Activated T-cell treated with anti-CD3 and anti-CD28 coated beads, Interleukin-2, amount 50 U/mL, for 24 hours (primary cell): ENCODE results near the gene SPINK5.

ENCODE experiments used
- DNase-seq: peaks from one replicate; pipeline ENCODE4 v3.0.0-alpha.2; 2020
- H3K27ac Mint-ChIP-seq: 2 replicates; pipeline ENCODE4 v1.8.0; 2020; ENCODE audit warnings: mild to moderate bottlenecking, mixed read lengths
- H3K27me3 Mint-ChIP-seq: 2 replicates; pipeline ENCODE4 v1.8.0; 2020; ENCODE audit warnings: mixed read lengths
- H3K36me3 Mint-ChIP-seq: 2 replicates; pipeline ENCODE4 v1.8.0; 2020; ENCODE audit warnings: low read depth, mixed read lengths
- H3K4me1 Mint-ChIP-seq: 2 replicates; pipeline ENCODE4 v1.8.0; 2020; ENCODE audit warnings: low read depth, mixed read lengths
- H3K4me3 Mint-ChIP-seq: 2 replicates; pipeline ENCODE4 v1.8.0; 2020; ENCODE audit warnings: mild to moderate bottlenecking, moderate library complexity, mixed read lengths
- H3K9me3 Mint-ChIP-seq: 2 replicates; pipeline ENCODE4 v1.8.0; 2020; ENCODE audit warnings: mixed read lengths

Gene SPINK5

GRCh38 chr5:148141645-148142044, 77.9 kb downstream of the SPINK5 start:
- Mint-ChIP-seq H3K27me3 (peaks cover 12% of the 10 kb centered on the region), H3K27ac (no peak overlapping the region), H3K36me3 (no peaks in the 10 kb centered on the region), H3K9me3 (no peaks in the 10 kb centered on the region), H3K4me3 (no peak overlapping the region), H3K4me1 (no peaks in the 10 kb centered on the region)
- no peak for DNase-seq

- H3K9me3 Mint-ChIP-seq = no peaks in the 10 kb centered on the region
- no peak overlapping the region for H3K4me3 Mint-ChIP-seq
These were observed 82.1 kb downstream of the SPINK5 start for GRCh38 chr5:148145916-148146315.

DNA sequence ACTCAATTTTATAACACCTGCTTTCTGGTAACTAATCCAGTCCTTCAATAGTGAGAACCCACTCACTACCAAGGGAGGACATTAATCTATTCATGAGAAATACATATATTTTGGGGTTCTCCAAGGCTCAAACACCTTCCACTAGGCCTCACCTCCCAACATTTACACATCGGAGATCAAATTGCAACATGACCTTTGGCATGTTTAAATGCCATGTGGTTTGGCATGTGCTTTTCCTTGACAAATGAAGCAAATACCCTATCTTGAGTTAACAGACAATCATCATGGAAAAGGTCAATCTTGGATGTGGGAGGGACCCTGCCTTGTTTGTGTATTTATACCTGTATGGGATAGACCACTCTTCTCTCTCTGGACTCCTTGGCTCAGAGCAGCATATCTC, 82.7 kb downstream of the SPINK5 start:
- H3K27ac Mint-ChIP-seq = no peak overlapping the region
- H3K4me3 Mint-ChIP-seq = no peak overlapping the region
- H3K27me3 Mint-ChIP-seq = peaks cover 11% of the 10 kb centered on the region
- H3K9me3 Mint-ChIP-seq = no peaks in the 10 kb centered on the region
- H3K4me1 Mint-ChIP-seq = no peaks in the 10 kb centered on the region
- H3K36me3 Mint-ChIP-seq = no peaks in the 10 kb centered on the region
- no peak for DNase-seq

More at GRCh38 chr5:148145916-148146315, 82.1 kb downstream of the SPINK5 start:
- H3K27ac Mint-ChIP-seq = no peak overlapping the region
- no peaks in the 10 kb centered on the region for H3K36me3 Mint-ChIP-seq
- no peaks in the 10 kb centered on the region for H3K4me1 Mint-ChIP-seq
- DNase-seq = no peak
- peaks cover 11% of the 10 kb centered on the region for H3K27me3 Mint-ChIP-seq

GRCh38 chr5:148147415-148147814, 83.6 kb downstream of the SPINK5 start:
- no peak overlapping the region for H3K27ac Mint-ChIP-seq
- no peaks in the 10 kb centered on the region for H3K9me3 Mint-ChIP-seq

DNA sequence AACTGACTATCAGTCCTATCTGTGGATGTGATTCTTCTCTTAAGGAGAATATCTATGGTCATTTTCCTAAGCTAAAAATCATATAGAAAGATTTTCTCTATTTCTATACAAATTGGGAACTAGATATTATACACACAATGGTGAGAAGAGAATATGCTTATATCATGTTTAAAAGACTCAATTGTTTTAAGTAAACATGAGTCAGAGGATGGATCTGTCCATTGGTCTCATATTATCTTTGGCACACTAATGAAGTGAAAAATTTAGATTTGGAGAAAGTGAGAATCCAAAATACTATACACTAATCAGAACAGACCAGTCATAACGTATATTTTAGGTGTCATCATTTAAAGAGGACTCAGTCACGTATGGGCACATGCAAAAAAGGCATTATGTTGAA, 88.1 kb downstream of the SPINK5 start:
- H3K27me3 Mint-ChIP-seq = peaks cover 6% of the 10 kb centered on the region
- H3K27ac Mint-ChIP-seq = no peak overlapping the region
- no peak for DNase-seq
- H3K4me3 Mint-ChIP-seq = no peak overlapping the region
- peaks cover 5% of the 10 kb centered on the region for H3K9me3 Mint-ChIP-seq
- no peaks in the 10 kb centered on the region for H3K36me3 Mint-ChIP-seq
- H3K4me1 Mint-ChIP-seq = peaks cover 4% of the 10 kb centered on the region

More at GRCh38 chr5:148147415-148147814, 83.6 kb downstream of the SPINK5 start:
- H3K4me1 Mint-ChIP-seq = no peaks in the 10 kb centered on the region
- H3K27me3 Mint-ChIP-seq = peaks cover 11% of the 10 kb centered on the region
- H3K36me3 Mint-ChIP-seq = no peaks in the 10 kb centered on the region
- no peak for DNase-seq
- H3K4me3 Mint-ChIP-seq = no peak overlapping the region

DNA sequence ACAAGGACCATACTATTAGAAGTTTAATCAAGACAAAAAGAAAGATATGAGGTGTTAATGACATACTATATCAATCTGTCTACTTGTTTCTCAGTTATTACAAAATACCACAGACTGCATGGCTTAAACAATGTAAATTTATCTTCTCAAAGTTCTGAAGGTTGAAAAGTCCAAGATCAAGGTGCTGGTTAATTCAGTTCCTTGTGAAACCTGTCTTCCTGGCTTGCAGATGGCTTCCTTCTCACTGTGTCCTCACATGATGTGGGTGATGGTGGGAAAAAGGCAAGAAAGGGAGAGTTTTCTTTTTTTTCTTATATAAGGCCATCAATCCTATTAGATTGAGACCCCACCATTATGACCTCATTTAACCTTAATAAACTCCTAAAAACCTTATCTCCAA, 89.0 kb downstream of the SPINK5 start:
- Mint-ChIP-seq H3K36me3 (no peaks in the 10 kb centered on the region), H3K27ac (no peak overlapping the region), H3K4me1 (peaks cover 5% of the 10 kb centered on the region), H3K27me3 (peaks cover 6% of the 10 kb centered on the region), H3K4me3 (no peak overlapping the region), H3K9me3 (peaks cover 5% of the 10 kb centered on the region)
- no peak for DNase-seq

DNA sequence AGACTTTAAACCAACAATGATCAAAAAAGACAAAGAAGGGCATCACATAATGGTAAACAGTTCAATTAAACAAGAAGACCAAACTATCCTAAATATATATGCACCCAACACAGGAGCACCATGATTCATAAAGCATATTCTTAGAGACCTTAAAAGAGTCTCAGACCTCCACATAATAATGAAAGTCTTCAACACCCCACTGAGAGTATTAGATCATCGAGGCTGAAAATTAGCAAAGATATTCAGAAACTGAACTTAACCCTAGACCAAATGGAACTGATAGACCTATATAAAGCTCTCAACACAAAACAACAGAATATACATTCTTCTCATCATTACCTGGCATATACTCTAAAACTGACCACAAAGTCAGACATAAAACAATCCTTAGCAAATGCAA, 92.8 kb downstream of the SPINK5 start:
- Mint-ChIP-seq H3K4me3 (no peak overlapping the region), H3K4me1 (peaks cover 5% of the 10 kb centered on the region), H3K27me3 (peaks cover 4% of the 10 kb centered on the region), H3K9me3 (peaks cover 5% of the 10 kb centered on the region), H3K27ac (no peak overlapping the region), H3K36me3 (no peaks in the 10 kb centered on the region)
- DNase-seq = no peak

GRCh38 chr5:148162038-148162437, 98.3 kb downstream of the SPINK5 start:
- Mint-ChIP-seq H3K9me3 (no peaks in the 10 kb centered on the region), H3K27ac (no peak overlapping the region), H3K4me1 (no peaks in the 10 kb centered on the region), H3K27me3 (peaks cover 4% of the 10 kb centered on the region), H3K4me3 (no peak overlapping the region), H3K36me3 (no peaks in the 10 kb centered on the region)
- DNase-seq = no peak

GRCh38 chr5:148163345-148163744, 99.6 kb downstream of the SPINK5 start:
- Mint-ChIP-seq H3K27ac (no peak overlapping the region), H3K36me3 (no peaks in the 10 kb centered on the region), H3K4me3 (no peak overlapping the region), H3K9me3 (no peaks in the 10 kb centered on the region), H3K27me3 (peaks cover 4% of the 10 kb centered on the region), H3K4me1 (no peaks in the 10 kb centered on the region)
- DNase-seq = no peak

DNA sequence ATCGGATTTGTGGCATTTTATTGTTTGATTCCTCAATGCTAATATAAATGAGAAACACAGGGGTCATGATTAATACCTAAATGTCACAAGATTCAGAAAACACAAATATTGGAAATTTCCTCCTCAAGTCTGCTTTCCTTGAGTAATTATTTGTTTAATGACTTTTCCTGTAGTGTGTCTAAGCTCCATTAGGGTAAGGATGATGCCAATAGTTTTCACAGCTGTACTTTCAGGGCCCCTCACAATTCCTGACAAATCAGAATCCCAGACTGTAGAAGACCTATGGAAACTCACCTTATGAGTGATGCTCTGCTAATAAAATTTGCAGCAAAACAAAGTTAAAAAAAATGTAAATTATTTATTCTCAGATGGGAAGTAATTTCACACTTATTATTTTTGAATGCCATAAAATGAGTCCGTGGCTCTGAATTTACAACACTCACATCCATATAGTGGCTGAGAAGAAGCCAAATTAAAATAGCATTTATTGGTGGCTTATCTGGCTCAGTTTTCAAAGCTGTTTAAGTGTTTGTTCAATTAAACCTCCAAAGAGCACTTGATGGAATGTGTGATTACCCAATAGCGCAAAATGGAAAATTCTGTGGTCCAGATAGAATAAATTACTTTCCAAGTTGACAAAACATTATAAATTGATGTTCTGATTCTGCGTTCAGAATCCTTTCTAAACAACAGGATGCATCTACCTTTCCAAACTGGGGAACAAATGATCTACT, 102.9 kb downstream of the SPINK5 start:
- H3K9me3 Mint-ChIP-seq = no peaks in the 10 kb centered on the region
- no peak for DNase-seq
- H3K27ac Mint-ChIP-seq = no peak overlapping the region
- no peaks in the 10 kb centered on the region for H3K27me3 Mint-ChIP-seq
- no peak overlapping the region for H3K4me3 Mint-ChIP-seq
- no peaks in the 10 kb centered on the region for H3K36me3 Mint-ChIP-seq
- no peaks in the 10 kb centered on the region for H3K4me1 Mint-ChIP-seq

DNA sequence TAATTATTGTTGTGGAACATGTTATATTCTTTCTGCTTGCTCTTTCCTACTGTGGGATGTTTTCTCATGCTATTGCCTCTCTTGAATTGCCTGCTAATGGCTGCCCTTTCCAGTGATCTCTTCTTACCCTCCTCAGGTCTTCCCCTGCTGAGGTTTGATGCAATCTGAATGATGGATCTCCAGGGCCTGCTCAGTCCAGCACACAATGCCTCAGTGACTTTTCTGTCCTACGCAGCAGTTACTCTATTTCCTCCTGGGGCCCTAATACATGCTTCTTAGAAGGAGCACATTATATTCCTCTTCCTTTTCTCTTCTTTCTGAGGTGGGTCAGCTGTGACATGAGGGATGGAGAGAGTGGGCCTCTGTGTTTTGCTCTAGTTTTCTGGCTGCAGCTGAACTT, 104.5 kb downstream of the SPINK5 start, which contains the start of gene SPINK14:
Gene SPINK14 (plus strand): TSS at position 301 of the 400 bp plus-strand sequence. CDS start 1,187 bp downstream, outside the sequence.
- H3K4me1 Mint-ChIP-seq = no peaks in the 10 kb centered on the region
- H3K27me3 Mint-ChIP-seq = peaks cover 3% of the 10 kb centered on the region
- H3K4me3 Mint-ChIP-seq = no peak within 1 kb of the TSS
- no peaks in the 10 kb centered on the region for H3K9me3 Mint-ChIP-seq
- no peak within 1 kb of the TSS for H3K27ac Mint-ChIP-seq
- no peak for DNase-seq
- H3K36me3 Mint-ChIP-seq = no peaks in the 10 kb centered on the region

GRCh38 chr5:148172377-148172776, 108.6 kb downstream of the SPINK5 start:
- DNase-seq = no peak
- no peak overlapping the region for H3K27ac Mint-ChIP-seq
- no peak overlapping the region for H3K4me3 Mint-ChIP-seq
- H3K9me3 Mint-ChIP-seq = no peaks in the 10 kb centered on the region
- H3K4me1 Mint-ChIP-seq = no peaks in the 10 kb centered on the region
- no peaks in the 10 kb centered on the region for H3K36me3 Mint-ChIP-seq
- peaks cover 10% of the 10 kb centered on the region for H3K27me3 Mint-ChIP-seq

GRCh38 chr5:148176480-148176879, 112.7 kb downstream of the SPINK5 start:
- DNase-seq = no peak
- no peak overlapping the region for H3K27ac Mint-ChIP-seq
- no peak overlapping the region for H3K4me3 Mint-ChIP-seq
- H3K36me3 Mint-ChIP-seq = no peaks in the 10 kb centered on the region
- peaks cover 19% of the 10 kb centered on the region for H3K27me3 Mint-ChIP-seq
- H3K4me1 Mint-ChIP-seq = no peaks in the 10 kb centered on the region
- H3K9me3 Mint-ChIP-seq = no peaks in the 10 kb centered on the region

GRCh38 chr5:148177207-148177606, 113.4 kb downstream of the SPINK5 start:
- Mint-ChIP-seq H3K36me3 (no peaks in the 10 kb centered on the region), H3K27ac (no peak overlapping the region), H3K27me3 (peaks cover 19% of the 10 kb centered on the region), H3K9me3 (no peaks in the 10 kb centered on the region), H3K4me1 (no peaks in the 10 kb centered on the region), H3K4me3 (no peak overlapping the region)
- no peak for DNase-seq

DNA sequence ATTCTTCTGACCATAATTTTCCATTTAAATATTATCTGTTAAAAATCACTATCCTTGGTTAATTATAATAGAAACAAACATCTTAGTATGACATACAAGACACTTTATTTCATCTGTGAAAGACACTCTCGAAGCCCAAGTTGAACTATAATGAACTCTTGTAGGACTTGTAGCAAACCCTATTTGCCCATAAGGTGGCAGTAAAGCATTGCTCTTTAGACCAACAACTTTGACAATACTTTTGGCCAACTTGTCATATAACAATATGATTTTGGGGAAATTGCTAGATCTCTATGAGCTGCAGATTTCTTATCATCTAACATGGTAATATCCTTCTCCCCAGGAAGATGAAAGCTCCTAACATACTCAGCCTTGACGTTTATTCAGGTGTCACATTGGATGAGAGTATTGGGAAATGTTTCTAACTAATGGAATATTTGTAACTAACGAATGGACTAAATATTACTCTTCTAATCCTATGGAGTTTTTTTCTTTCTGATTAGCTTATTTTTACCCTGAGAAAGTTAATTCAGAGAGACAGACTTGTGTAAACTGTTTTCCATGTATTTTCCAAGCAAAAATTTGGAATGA, 115.5 kb downstream of the SPINK5 start:
- Mint-ChIP-seq H3K4me3 (no peak overlapping the region), H3K27me3 (peaks cover 18% of the 10 kb centered on the region), H3K9me3 (no peaks in the 10 kb centered on the region), H3K4me1 (no peaks in the 10 kb centered on the region), H3K36me3 (no peaks in the 10 kb centered on the region), H3K27ac (no peak overlapping the region)
- DNase-seq = no peak
